GM19099 (cell line): ENCODE results near the gene TACR1.

Experiments
- POLR2A ChIP-seq: IDR thresholded peaks from 3 replicates; pipeline ENCODE4 v1.6.1; 2011; ENCODE audit warnings: low read depth; ENCODE audit not compliant: insufficient read length; ENCODE audit errors: extremely low read depth

TACR1 gene

DNA sequence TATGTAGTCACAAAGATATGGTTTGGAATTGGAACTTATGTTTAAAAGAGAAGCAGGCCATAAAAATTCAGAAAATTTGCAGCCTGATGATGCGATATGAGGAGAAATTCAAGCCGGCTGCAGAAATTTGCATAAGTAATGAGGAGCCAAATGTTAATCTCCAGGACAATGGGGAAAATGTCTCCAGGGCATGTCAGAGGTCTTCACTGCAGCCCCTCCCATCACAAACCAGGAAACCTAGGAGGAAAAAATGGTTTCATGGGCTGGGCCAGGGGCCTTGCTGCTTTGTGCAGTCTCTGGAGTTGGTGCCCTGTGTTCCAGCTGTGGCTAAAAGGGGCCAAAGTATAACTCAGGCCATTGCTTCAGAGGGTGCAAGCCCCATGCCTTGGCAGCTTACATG is 28.4 kb downstream of the TACR1 start:
- no peak for TF ChIP-seq POLR2A

GRCh38 chr2:75168186-75168585 is 31.1 kb downstream of the TACR1 start:
- TF ChIP-seq POLR2A, result no peak

GRCh38 chr2:75166491-75166890 is 32.8 kb downstream of the TACR1 start:
- TF ChIP-seq POLR2A, result no peak

GRCh38 chr2:75162897-75163296 is 36.4 kb downstream of the TACR1 start:
- no peak for TF ChIP-seq POLR2A

- no peak for TF ChIP-seq POLR2A
Observed at GRCh38 chr2:75162259-75162658, 37.1 kb downstream of the TACR1 start.

GRCh38 chr2:75157435-75157834 is 41.9 kb downstream of the TACR1 start:
- no peak for TF ChIP-seq POLR2A

DNA sequence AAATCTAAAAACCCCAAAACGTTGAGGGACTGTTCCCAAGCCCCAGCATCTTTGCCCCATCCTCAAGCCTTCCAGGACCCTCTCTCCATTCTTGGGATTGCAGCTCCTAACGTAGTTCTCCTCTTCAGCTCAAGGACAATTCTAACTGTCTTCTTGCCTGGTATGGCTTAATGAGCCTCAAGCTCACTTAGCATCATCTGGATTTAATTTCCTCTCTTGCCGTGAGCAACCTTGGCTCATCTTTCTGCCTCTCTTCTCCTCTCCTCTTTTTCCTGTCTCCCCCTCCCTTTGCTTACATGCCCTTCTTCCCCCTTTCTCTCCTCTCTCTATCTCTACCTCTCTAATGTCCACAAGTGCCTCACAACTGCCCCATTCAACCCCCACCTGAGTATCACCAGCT is 44.2 kb downstream of the TACR1 start:
- TF ChIP-seq POLR2A, result no peak

DNA sequence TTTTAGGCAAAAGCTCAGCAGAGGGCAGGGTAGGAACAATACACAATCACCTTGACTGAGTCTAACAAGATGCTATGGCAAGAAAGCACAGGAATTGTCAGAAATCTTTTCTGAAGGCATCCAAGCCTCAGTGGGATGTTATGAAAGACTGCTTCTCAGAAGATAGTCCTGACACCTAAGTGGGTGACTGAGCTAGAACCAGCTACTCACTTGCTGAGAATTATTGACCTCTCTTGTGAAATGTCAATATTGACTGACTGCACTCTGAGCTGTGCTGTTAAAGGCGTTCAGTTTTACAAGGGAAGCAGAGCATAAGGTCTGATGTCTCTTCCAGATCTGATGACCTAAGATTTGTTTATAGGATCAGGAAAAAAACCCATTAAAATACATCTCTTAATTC is 46.1 kb downstream of the TACR1 start:
- no peak for TF ChIP-seq POLR2A

- TF ChIP-seq POLR2A, result no peak
Observed at GRCh38 chr2:75146606-75147332, 52.6 kb downstream of the TACR1 start.

- TF ChIP-seq POLR2A, result no peak
Observed at GRCh38 chr2:75142081-75142480, 57.2 kb downstream of the TACR1 start.

- TF ChIP-seq POLR2A, result no peak
Observed at GRCh38 chr2:75140288-75140687, 59.0 kb downstream of the TACR1 start.

DNA sequence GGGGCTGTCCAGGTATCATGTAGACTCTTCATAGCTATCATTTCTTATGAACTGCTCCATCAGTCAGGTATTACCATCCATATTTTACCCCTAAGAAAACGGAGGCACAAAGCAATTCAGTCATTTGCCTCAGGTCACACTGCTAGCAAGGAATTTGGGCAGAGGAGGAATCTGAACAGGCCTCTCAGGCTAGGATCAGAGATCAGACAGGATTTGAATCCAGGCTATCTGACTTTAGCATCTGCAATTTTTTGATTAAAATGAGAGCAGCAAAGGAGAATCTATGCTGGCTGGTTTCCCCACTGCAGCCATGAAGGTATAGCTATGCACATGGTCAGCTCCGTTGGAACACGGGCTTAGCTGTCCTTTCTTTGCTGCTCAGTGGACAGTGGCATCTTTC is 60.1 kb downstream of the TACR1 start:
- no peak for TF ChIP-seq POLR2A

DNA sequence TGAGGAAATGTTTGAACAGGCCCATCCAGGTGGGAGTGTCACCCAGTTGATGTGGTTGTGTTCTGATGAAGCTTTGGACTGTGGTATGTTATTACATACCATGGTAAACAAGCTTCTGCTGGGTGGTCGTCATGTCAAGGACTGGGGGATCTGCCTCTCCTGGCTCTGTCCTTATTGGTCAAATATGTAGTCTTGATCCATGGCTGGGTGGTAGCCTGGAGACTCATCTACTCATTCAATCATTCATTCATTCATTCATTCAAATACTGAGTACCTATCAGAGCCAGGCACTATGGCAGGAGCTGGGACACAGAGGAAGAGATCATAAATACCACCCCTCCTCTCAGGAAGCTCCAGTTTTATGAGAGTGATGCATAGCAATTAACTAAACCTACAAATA is 60.8 kb downstream of the TACR1 start:
- no peak for TF ChIP-seq POLR2A

- no peak for TF ChIP-seq POLR2A
Observed at GRCh38 chr2:75135776-75136400, 63.4 kb downstream of the TACR1 start.

GRCh38 chr2:75134860-75135259 is 64.5 kb downstream of the TACR1 start:
- TF ChIP-seq POLR2A, result no peak
